HS-27A (cell line): Measurements from ENCODE around the gene NF2.
"Not testable (repeated sequence)": the region's sequence is repeated elsewhere in the genome, so short reads cannot be mapped to it uniquely, and the experiment has no call there.

Experiments
- DNase-seq: peaks from one replicate; pipeline ENCODE4 v3.0.0-alpha.2; 2012; ENCODE audit warnings: low read depth, missing footprints

Gene NF2

DNA sequence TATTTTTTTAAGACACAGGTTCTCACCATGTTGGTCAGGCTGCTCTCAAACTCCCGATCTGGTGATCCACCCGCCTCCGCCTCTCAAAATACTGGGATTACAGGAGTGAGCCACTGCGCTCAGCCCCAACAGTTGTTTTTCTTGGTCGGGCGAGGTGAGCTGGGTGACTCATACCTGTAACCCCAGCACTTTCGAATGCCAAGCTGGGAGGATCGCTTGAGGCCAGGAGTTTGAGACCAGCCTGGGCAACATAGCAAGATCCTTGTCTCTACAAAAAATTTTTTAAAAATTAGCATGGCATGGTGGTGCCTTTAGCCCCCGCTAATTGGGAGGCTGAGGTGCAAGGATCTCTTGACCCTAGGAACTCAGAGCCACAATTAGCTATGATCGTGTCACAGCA lies 7.0 kb upstream of the NF2 start:
- no peak for DNase-seq

DNA sequence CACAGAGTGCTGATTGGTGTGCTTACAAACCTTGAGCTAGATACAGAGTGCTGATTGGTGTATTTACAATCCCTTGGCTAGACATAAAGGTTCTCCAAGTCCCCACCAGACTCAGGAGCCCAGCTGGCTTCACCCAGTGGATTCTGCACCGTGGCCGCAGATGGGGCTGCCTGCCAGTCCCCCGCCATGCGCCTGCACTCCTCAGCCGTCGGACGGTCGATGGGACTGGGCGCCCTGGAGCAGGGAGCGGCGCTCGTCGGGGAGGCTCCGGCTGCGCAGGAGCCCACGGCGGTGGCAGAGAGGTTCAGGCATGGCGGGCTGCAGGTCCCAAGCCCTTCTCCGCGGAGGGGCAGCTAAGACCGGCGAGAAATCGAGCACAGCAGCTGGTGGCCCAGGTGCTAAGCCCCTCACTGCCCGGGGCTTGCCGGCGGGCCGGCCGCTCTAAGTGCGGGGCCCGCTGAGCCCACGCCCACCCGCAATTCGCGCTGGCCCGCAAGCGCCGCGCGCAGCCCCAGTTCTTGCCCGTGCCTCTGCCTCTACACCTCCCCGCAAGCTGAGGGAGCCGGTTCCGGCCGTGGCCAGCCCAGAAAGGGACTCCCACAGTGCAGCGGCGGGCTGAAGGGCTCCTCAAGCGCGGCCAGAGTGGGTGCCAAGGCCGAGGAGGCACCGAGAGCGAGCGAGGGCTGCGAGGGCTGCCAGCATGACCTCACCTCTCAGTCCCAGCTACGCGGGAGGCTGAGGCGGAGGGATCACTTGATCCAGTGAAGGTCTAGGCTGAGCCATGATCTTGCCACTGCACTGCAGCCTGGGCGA lies 5.4 kb upstream of the NF2 start:
- DNase-seq = not testable (repeated sequence)

GRCh38 chr22:29598684-29599020 lies 4.8 kb upstream of the NF2 start:
- DNase-seq = no peak

- DNase-seq = no peak
Observed at GRCh38 chr22:29604076-29604360, 585 bp downstream of the NF2 start.

DNA sequence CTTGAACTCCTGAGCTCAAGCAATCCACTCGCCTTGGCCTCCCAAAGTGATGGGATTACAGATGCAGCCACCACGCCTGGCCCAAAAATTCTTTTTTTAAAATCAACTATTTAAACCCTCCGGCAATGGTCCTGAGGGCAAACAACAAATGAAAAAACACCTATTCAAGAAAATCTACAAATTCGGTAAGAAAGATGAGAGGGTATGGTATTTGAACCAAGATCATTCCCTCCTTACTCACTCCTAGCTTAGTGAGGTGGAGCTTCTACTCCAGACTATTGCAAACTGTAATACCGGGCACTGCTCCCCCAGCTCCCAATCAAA lies 2.1 kb downstream of the NF2 start:
- no peak for DNase-seq

GRCh38 chr22:29606320-29606719 lies 2.9 kb downstream of the NF2 start:
- DNase-seq = no peak

- DNase-seq = no peak
Observed at GRCh38 chr22:29607426-29607825, 4.0 kb downstream of the NF2 start.

DNA sequence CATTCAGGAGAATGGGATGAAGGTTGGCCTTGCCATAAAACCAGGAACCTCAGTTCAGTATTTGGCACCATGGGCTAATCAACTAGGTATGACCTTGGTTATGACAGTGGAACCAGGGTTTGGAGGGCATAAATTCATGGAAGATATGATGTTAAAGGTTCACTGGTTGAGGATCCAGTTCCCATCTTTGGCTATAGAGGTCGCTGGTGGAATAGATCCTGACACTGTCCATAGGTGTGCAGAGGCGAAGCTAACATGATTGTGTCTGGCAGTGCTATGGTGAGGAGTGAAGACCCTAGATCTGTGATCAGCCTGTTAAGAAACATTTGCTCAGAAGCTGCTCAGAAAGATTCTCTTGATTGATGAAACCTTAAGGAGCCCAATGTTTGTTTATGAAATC lies 5.7 kb downstream of the NF2 start:
- DNase-seq = no peak

GRCh38 chr22:29610780-29611179 lies 7.3 kb downstream of the NF2 start:
- DNase-seq = no peak

DNA sequence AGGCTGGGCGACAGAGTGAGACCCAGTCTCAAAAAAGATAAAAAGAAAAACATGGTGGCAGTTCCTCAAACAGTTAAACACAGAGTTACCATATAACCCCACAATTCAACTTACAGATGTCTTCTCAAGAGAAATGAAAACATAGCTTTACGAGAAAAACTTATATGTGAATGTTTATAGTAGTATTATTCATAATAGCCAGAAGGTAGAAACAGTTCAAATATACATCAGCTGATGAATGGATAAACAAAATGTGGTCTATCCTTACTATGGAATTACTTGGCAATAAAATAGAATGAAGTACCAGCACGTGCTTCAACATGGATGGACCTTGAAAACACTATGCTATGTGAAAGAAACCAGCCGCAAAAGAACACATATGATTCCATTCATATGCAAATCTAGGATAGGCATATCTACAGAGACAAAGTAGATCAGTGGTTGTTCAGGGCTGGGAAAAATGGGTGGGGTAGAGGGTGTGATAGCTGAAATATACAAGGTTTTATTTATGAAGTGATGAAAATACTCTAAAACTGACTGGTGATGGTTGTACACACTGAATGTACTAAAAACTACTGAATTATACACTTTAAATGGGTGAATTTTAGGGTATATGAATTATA lies 12.4 kb downstream of the NF2 start:
- no peak for DNase-seq

- DNase-seq = no peak
Observed at GRCh38 chr22:29617922-29618629, 14.6 kb downstream of the NF2 start.

DNA sequence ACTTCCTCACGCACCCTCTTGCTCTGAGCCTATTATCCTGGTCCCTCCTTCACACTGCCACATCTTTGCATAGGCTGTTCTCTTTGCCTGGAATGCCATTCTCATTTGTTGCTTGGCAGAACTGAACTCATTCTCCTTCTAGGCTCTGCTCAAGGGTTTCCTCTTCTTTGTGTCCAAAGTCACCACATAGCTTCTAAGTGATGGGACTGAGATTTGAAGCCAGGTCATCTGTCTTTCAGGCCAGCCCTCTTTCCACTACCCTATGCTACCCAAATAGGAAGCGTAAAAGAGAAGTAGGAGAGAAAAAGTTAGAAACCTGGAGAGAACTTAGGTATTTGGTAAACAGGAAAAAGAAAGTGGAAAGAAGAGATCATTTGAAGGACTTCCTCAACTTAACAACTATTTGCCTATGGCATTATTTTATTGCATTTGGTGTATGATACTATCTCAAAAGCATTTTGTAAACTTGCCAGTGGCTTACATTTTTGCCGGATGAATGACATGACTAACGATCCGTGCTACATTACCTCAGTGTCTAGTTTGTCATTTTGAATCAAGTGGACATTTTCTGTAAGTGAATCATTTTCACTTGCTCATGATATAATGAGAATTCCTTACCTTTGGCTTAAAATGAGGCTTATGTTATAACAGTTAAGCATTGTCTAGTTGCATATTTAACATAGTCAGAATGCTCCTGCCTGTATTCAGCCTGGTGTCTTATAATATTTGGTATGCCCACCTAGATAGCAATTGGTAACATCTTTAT lies 18.5 kb downstream of the NF2 start:
- peak; percentile 95 for DNase-seq

DNA sequence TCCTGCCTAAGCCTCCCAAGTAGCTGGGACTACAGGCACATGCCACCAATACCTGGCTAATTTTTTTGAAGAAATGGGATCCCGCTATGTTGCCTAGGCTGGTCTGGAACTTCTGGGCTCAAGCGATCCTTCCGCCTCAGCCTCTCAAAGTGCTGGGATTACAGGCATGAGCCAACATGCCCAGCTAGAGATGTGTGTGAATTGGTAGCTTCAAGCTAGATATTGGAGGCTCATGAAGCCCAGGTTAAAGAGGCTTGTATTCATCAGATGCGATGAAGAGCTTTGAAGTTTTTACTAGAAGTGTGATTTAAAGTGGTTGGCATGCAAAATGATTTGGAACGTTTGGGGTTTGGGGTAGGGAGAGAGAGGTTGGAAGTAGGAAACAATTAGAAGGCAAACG lies 19.6 kb downstream of the NF2 start:
- no peak for DNase-seq

- DNase-seq = no peak
Observed at GRCh38 chr22:29623553-29624169, 20.2 kb downstream of the NF2 start.

DNA sequence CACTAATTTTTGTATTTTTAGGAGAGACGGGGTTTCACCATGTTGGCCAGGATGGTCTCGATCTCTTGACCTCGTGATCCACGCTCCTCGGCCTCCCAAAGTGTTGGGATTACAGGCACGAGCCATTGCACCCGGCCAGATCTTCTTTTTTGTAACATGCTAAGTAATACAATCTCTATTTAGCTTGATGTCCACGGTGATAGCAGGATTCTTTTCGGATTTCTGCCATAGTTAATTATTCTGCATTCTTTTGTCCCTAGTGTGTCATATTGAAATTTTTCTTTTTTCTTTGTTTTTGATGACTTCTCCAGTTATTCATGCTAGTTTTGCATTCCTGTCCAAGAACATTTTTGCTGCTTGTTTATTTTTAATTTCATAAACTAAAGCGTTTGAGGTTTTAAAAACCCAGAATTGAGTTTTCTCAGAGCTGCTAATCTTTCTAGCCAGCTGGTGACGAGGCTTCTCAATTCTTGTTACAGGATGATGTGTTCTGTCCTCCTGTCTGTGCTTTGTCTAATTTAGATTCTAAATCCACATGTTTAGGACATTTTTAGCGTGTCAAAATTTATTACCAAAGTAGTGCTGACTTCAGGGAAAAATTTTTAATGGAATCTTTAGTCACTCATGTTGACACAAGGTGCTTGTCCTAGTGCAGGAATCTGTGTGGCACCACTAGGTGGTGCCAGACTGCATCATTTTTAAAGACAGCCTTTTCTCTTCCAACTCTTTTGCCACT lies 21.8 kb downstream of the NF2 start:
- peak; percentile 49 for DNase-seq

- DNase-seq = no peak
Observed at GRCh38 chr22:29626497-29627195, 23.2 kb downstream of the NF2 start.

- DNase-seq = no peak
Observed at GRCh38 chr22:29627196-29627535, 23.7 kb downstream of the NF2 start.

DNA sequence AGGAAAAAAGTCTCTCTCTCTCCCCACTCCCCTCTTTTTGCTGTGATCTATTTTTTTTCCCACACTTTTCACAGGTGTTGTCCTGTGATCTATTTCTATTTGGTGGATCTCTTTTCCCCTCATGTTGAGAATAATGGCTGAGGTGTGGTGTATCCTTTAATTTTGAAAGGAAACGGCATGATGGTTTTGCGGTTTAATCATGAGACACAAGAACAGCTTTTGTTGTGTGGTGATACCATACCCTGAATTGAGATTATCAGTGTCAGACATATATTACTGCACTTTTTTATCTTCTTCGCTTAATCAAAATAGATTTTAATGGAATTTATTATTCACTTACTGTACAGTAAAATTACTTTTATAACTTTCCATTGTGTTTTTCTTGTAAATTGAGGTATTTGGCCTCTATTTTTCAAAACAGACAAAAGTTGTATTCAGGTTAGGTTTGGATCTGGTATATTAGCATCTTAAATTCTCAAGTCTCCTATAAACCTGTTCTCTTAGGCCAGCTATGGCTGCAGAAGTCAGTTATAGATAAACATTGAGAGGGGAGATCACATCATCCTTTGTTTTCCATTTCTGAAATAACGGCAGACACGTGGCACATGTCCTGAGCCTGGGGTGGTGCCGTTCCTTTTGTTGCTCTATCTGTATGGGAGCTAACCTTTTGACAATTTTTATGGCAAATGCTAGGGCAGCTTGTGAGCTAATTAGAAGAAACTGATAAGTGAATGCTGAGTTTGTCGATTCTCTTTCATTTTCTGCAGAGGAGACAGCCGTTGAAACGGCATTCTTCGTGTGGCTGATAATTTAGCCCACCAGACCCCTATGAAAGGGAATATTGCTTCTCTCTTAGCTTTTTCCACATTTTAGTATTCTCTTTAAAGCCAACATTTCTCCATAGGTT lies 25.8 kb downstream of the NF2 start:
- no peak for DNase-seq

GRCh38 chr22:29629903-29630516 lies 26.6 kb downstream of the NF2 start:
- no peak for DNase-seq

- DNase-seq = no peak
Observed at GRCh38 chr22:29630987-29631386, 27.6 kb downstream of the NF2 start.
